ENCODE data around the gene SHISA9.

SHISA9 gene

DNA sequence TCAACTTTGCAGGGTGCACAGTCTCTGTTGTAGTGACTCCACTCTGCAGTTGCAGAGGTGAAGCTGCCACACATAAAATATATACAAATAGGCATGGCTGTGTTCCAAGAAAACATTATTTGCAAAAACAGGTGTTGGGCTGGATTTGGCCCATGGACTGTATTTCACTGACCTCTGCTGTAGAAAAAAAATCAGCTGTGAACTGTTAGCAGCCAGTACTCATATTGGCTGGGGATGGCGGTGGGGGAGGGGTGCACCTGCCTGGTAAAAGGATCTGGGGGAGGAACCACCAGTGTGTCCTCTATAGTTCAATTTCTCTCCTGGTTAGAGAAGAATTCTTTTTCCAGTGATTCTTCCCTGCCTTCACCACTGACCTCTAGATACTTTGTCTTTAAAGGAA, 50.0 kb downstream of the SHISA9 start:
- H3K4me3 ChIP-seq (ENCODE audit: low read length): no peak overlapping the region
- TF ChIP-seq, protein P1, sequence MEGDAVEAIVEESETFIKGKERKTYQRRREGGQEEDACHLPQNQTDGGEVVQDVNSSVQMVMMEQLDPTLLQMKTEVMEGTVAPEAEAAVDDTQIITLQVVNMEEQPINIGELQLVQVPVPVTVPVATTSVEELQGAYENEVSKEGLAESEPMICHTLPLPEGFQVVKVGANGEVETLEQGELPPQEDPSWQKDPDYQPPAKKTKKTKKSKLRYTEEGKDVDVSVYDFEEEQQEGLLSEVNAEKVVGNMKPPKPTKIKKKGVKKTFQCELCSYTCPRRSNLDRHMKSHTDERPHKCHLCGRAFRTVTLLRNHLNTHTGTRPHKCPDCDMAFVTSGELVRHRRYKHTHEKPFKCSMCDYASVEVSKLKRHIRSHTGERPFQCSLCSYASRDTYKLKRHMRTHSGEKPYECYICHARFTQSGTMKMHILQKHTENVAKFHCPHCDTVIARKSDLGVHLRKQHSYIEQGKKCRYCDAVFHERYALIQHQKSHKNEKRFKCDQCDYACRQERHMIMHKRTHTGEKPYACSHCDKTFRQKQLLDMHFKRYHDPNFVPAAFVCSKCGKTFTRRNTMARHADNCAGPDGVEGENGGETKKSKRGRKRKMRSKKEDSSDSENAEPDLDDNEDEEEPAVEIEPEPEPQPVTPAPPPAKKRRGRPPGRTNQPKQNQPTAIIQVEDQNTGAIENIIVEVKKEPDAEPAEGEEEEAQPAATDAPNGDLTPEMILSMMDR (IDR thresholded peaks at IDR 0.05; ENCODE audit: insufficient read depth, low read depth, low read length, missing control alignments): no peak
- no peak for DNase-seq (ENCODE audit: low read depth)

DNA sequence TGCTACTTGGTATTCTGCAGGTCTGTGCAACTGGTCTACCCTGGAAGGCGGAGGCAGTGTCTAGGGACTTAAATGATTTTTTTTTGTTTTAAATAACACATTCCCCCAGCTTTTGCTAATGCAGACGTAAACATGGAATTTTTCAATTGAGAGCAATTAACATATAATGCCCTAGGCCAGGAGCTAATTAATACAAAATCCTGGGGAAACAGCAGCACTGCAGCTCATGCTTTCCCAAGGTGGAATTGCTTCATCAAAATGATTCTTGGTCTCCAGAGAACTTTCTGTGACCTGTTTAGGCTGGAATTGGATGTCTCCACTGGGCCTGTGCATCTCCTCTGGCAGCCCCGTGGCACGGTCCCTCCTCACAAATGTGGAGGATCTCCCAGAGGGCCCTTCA, 50.6 kb downstream of the SHISA9 start:
- H3K4me3 ChIP-seq (ENCODE audit: low read length): no peak overlapping the region
- TF ChIP-seq, protein P1 (IDR thresholded peaks at IDR 0.05; ENCODE audit: insufficient read depth, low read depth, low read length, missing control alignments): no peak
- DNase-seq (ENCODE audit: low read depth): no peak

DNA sequence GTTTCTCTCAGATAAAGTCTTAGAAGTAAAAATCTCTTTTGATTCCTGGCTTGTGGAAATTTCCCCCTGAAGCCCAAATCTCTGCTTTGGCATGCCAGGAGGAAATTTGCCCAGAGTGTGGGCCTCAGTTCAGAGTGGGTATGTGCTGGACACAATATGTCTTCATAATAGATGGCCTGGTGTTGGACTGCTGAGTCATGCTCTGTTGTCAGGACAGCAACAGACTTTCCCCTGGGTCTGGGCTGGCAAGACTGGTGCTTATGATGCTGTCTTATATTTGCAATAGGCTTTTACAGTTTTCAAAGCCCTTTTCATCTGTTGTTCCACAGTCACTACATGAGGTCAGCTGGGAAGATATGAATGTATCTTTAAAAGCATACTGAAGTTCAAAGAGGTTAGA, 57.0 kb downstream of the SHISA9 start:
- TF ChIP-seq, protein P1 (IDR thresholded peaks at IDR 0.05; ENCODE audit: insufficient read depth, low read depth, low read length, missing control alignments): no peak
- no peak for DNase-seq (ENCODE audit: low read depth)
- H3K4me3 ChIP-seq (ENCODE audit: low read length): no peak overlapping the region

DNA sequence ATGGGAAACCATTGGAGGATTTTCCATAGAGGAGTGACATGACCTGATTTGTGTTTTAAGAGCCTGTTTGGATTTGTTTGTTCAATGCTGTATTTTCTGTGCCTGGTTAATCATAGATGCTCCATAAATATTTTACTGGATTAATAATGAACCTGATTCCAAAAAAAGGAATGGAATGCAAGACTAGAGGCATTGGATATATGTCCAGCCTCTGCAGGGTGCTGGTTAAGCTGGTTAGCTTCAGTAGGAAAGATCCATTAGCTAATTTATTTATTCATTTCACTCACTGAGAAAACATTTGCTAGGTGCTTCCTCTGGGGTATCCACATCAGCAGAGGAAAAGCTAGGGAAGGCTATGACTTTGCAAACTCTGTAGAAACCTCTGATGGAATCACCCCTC, 57.7 kb downstream of the SHISA9 start:
- no peak for DNase-seq (ENCODE audit: low read depth)
- TF ChIP-seq, protein P1 (IDR thresholded peaks at IDR 0.05; ENCODE audit: insufficient read depth, low read depth, low read length, missing control alignments): no peak
- H3K4me3 ChIP-seq (ENCODE audit: low read length): no peak overlapping the region

DNA sequence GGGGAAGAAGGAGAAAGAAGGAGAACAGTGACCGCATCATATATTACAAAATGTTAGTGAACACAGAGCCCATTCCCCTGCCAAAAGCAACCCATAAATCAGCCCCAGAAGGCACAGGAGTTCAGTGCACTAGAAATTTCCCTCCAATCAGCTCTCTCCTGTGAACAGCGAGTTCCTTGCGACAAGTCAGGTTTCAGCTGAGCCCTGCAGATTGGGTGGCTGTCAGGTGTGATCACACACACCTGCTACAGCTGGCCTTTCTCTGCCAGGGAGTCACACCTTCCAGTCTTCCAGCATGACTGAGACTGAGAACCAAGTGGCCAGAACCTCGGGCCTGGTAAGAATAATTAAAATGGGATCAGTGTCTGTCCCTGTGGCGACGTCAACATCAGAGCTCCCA, 60.2 kb downstream of the SHISA9 start:
- DNase-seq (ENCODE audit: low read depth): no peak
- no peak overlapping the region for H3K4me3 ChIP-seq (ENCODE audit: low read length)
- TF ChIP-seq, protein P1 (IDR thresholded peaks at IDR 0.05; ENCODE audit: insufficient read depth, low read depth, low read length, missing control alignments): no peak

DNA sequence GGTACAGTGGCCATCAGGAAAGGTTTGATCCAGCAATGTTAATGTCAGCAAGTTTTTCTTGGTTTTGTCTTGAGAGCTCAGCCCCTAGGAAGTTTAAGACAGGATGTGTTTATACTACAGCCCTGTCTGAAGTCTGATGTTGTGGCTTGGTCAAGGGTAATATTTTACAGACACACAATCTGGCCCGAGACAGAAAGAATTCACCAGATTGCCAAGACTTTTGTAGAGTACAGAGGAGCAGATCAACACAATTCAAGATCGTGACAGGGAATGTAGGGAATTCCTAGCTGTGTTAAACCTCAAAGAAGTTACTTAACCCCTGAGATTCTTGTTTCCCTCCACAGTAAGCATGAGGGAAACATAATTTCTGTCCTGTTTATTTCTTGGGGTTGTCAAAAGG, 63.1 kb downstream of the SHISA9 start:
- no peak overlapping the region for H3K4me3 ChIP-seq (ENCODE audit: low read length)
- TF ChIP-seq, protein P1 (IDR thresholded peaks at IDR 0.05; ENCODE audit: insufficient read depth, low read depth, low read length, missing control alignments): no peak
- DNase-seq (ENCODE audit: low read depth): no peak

DNA sequence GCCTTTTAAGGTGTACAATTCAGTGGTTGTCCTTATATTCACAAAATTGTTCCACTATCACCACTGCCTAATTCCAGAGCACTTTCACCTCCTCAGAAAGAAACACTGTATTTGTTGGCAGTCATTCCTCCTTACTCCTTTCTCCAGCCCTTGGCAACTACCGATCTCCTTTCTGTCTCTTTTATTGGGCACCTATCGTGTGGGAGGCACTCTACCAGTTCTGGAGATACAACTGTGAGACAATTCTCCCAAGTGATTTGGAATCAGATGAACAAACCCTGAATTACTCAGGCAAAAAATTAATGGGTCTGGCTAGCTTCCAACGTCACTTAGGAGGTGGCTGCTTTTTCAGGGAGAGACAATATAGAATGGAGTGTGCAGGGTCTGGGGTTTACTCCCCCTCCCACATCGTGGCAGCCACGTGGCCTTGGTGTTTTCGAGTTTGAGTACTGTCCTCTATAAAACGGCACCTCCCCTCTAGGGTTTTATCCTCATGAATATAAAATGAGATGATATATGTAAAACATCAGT, 63.9 kb downstream of the SHISA9 start:
- TF ChIP-seq, protein P1 (IDR thresholded peaks at IDR 0.05; ENCODE audit: insufficient read depth, low read depth, low read length, missing control alignments): no peak
- DNase-seq (ENCODE audit: low read depth): no peak
- H3K4me3 ChIP-seq (ENCODE audit: low read length): no peak overlapping the region

Measured in epithelial cell of esophagus (primary cell).